HG03571 (cell line): ENCODE measurements around the gene DAAM1.

Experiments
- ATAC-seq: cut with Tn5 transposase; IDR thresholded peaks from one replicate; pipeline ENCODE4 v1.9.1; 2021; ENCODE audit not compliant: unreplicated experiment

DAAM1 gene

GRCh38 chr14:59281609-59282377, 93.3 kb downstream of the DAAM1 start:
- ATAC-seq = no peak

- no peak for ATAC-seq
Observed at GRCh38 chr14:59282378-59282765, 93.9 kb downstream of the DAAM1 start.

- ATAC-seq = no peak
Observed at GRCh38 chr14:59283361-59283760, 94.9 kb downstream of the DAAM1 start.

DNA sequence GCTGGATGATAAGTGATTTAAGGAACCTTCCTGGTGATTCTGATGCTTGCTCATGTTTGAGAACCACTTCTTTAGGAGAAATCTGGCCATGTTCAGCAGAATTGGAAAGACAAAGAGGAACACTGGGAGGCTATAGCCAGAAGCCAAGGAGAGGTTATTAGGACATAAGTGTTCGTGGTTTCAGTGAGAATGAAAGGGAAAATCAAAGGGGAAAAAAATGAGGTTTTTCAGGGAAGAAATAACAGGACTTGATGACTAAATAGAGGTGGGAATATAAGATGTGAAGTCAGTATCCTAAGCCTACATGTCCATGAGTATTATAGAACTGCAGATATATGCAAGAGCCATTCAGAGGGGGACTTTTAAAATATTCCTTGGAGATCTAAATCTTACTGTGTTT, 95.6 kb downstream of the DAAM1 start:
- no peak for ATAC-seq

DNA sequence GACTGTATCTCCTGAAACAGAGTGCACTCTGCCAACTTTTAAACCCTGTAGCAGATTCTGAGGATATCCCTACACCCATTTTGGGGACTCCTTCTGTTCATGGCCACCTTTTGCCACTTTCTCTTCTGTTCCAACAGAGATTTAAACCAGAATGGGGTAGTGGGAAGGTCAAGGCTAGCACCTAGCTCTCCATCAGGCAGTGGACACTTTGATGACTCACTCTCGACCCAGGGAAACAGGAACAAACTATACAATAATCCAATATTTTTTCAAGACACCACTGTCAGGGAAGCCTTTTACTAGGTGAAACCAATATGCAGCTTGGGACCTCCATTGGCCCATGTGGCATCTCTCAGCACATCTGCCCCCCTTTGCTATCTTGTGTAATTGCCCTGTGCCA, 103.6 kb downstream of the DAAM1 start:
- ATAC-seq = no peak

DNA sequence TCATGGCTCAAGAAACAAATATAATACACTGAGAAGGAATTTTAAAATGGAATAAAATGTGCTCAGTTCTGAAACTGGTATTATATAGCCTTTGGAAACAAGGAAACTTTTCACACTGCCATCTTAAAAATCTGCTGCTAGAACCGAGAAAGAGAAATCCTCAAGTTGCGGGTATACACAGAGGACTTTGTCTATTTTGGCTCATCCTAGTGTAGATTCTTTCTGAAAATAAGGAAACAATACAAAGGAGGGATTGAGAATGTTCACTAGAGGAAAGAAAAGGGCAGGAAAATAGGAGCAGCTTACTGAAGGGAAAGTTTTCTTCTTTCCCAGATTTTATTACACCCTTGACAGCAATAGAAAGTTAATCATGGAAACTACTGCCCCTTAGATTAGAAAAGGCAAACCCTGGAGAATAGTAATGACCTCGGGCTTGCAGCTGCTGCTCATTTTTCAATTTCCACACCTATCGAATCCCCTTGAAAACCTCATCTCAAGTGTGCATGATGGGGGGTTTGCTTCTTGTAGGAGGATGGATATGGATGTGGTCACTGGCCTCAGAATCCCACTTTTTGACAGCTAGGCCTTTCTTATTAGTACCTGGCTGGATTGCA, 104.6 kb downstream of the DAAM1 start:
- no peak for ATAC-seq

DNA sequence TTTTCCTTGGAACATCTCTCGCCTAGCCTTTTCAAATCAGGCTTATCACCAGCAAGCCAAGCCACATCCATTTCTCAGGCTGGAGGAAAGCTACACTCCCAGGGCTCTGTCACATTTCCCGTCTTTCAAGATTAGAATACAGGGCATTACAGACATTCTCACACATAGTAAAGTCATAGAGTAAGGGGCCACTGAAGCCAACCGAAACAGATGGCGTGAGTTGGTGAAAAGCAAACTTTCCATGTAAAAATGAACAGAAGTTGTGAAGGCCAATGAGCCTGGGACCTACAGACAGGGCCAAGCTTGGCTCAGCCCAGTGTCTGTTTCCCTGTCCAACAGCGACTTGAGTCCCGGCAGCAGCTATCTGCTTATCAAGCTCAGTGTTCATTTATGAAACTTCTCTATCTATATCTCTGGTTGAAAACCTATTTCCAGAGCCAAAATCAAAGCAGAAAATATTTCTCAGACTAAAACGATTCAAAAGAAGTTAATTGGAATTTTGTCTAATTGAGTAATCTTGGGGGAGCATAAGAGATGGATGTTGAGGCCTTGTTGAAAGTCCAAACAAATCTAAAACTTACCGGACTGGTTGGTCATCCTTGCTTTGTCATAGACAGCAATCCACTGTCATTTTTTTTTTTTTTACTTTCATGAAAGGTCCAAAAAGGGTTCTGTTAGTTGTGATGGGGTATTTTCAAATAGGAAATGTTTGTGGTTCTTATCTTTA, 105.6 kb downstream of the DAAM1 start:
- no peak for ATAC-seq

- no peak for ATAC-seq
Observed at GRCh38 chr14:59294662-59294992, 106.2 kb downstream of the DAAM1 start.

DNA sequence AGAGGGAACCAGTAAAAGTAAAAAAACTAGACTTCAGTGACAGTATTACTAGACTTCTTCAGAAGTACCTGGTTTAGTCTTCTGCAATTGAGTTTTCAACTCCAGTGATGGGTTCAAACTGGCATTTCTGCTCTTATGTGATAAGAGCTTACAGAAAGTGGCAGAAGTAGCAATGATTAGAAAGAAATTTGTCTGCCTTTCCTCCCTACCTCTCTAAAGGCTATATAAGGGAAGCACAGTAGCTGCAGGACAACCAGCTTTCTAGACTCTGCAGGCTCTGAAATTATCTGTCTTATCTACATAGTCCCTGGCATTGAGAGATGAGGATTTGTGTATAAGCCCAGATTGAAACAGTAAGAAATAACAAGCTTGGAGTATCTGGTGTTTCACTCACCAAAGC, 107.5 kb downstream of the DAAM1 start:
- no peak for ATAC-seq

DNA sequence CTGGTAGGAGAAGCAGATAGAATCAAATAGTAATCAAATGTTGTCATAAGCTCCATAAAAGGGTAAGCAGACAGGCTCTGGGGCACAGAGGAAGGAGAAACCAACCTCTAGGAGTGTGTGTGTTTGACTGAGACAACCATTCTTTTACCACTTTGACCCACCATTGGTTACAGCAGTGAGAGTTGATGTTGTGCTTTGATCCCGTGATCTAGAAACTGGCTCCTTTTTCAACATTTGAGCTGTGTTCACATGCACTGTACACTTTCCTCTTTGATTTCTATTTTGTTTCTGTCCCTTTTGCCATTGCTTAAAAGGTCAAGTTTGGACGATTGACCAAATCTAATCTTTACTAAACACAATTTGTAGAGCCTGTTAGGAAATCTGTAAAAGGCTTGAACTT, 108.0 kb downstream of the DAAM1 start:
- ATAC-seq = no peak

- ATAC-seq = no peak
Observed at GRCh38 chr14:59297071-59297776, 108.8 kb downstream of the DAAM1 start.

DNA sequence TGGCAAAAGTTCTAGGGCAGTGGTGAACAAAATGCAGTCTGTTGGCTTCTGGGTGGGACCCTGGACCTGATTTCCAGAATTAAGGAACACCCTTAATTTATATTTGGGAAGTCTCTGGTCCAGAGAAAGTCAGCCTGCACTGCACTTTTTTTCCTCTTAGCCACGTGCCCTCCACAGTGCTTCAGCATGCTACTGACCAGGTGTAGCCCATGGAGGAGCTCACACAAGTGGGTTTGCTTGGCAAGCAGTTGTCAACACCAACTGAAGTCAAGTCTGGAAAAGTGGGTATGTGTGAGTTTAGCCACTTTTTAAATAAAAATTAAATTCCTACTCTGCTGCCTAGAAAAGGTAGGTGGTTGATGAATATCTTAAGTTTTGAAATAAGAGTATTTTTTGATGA, 111.3 kb downstream of the DAAM1 start:
- no peak for ATAC-seq

GRCh38 chr14:59301354-59301753, 112.9 kb downstream of the DAAM1 start:
- peak; percentile 80 for ATAC-seq

- ATAC-seq = no peak
Observed at GRCh38 chr14:59302313-59302712, 113.8 kb downstream of the DAAM1 start.

DNA sequence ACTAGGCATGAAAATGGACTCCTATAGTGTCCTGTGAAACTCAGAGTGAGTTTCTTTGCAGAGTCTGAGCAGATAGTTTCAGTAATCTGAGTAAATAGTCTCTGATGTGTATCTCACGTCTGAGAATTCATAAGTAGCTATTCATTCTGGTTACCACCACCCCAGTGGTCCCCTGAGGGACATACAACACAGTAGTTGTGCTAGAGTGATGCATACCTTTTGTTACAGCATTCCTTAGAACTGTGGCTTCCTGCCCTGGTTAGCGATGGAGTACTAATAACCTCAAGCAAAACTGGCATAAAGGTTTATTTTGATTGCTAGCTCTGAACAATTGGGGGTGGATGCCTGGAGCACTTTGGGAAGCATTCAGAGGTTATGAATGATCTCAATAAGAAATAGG, 114.7 kb downstream of the DAAM1 start:
- ATAC-seq = no peak

DNA sequence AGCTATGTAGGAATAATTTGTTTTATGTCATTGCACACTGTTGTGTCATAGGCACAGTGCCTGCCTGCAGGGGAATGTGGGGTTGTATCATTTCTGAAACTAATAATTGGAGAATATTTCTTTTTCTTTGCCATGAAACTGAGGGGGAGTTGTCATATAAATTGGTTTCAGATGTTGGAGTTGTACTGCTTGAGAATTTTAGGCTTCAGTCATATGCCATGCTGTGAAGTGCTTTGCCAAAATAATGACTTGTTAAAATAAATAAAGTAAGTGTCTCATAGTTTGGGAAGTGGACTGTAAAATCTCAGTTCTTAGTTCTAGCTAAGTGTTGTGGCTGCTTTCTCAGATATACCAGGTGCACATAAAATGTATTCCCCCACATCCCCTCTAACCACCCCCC, 116.8 kb downstream of the DAAM1 start:
- no peak for ATAC-seq

GRCh38 chr14:59305836-59306555, 117.5 kb downstream of the DAAM1 start:
- no peak for ATAC-seq

DNA sequence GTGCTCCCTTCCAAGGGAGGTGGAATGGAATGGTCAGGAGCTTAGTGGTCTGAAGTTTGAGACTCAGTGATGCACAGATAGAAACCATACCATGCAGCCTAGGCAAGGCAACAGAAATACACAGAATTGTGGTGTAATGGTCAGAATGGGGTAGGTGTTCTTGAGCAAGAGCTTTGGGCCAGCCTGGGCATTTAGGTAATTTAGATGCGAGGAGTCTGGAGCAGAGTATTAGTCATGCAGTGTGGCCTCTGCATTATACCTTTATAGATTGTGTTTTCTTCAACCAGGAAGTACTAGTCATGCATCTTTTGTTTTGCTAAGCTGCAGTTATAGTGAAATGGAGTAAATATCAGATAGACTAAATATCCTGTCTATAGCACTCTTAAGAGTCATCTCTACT, 118.3 kb downstream of the DAAM1 start:
- ATAC-seq = no peak

GRCh38 chr14:59308086-59308485, 119.6 kb downstream of the DAAM1 start:
- ATAC-seq = no peak

DNA sequence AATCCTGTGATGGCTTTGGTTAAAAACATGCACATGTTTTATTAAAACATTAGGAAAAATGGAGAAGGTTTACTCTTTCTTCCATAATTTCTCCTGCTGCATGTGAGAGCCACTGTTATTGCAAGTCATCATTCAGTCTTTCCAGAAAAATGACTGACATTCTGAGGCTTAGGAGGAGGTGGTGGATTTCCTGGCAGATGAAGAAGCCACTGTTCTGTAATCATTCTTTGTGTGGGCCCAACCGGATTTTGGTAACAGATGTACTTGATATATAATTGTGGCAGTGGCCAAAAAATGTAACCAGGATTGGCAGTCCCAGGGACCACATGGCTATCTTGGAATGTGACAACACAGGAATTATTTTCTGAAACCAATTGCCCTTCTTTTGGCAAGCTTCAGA, 120.2 kb downstream of the DAAM1 start:
- ATAC-seq = no peak

DNA sequence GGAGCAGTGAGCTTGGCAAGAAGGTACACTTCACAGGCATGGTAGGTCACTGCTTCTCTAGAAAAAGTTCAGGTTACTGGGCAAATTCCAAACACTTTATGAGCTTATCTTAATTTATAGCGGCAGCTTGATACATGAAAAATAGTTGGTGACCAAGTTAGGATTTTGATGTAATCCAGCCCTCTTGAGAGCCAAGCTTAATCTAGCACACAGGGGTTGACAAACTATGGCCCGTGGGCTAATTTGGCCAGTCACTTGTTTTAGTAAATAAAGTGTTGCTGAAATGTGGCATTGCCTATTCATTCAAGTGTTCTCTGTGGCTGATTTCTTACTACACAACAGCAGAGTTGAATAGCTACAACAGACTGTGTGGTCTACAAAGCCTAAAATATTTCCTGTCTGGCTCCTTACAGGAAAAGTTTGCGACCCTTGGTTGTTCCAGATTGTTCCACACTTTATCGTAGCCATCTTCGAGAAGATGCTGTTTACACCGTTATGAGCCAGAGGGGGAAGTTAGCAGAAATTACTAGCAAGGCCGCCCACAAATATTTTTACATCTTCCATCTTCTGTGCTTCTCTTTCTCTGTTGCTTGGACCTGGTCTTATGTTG, 120.9 kb downstream of the DAAM1 start:
- ATAC-seq = no peak
